ENCODE results near the gene PLTP. TPM values are rescaled to one million over a fixed set of nuclear protein-coding genes. Genes with fewer than 3 reads are reported as not detected.
A peak's percentile ranks its signal among the peaks of the same experiment; 100 is the strongest.

The PLTP gene
- total and polyA plus RNA-seq, 2 of the 13 experiments (the other 11 are each of a cell fraction or from before 2014, with no cell fraction given) = 16.9 to 28.6 TPM

DNA sequence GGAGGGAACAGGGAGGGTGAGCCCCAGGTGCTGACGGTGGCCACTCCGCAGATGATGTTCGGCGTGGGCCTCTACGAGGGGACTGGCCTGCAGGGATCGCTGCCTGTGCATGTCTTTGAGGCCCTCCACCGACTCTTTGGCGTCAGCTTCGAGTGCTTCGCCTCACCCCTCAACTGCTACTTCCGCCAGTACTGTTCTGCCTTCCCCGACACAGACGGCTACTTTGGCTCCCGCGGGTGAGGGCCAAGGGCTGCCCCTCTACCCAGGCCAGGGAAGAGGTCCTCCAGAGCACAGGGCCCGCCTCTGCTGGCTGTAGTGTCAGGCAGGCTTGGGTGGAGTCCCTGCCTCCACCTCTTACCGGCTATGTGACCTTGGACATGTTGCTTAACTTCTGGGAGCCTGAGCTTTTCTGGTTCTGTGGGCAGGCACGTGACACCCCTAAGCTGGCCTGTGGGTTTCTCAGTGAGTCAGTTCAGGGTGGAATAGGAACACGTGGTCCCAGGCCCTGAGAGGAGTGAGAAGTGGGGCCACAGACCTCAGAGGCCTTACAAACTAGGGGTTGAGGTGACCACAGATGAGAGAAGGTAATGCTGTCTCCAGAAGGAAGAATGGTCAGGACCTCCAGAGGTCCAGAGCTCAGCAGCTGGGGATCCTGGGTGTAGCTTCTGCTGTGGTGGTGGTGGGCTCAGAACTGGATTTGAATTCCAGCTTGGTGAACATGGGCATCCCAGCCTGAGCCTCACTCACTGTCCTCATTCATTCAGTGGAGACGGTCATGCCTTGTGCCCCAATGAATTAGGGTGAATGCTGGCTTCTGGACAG, 34.4 kb upstream of the PLTP start (continued):
- TF ChIP-seq, protein P1, sequence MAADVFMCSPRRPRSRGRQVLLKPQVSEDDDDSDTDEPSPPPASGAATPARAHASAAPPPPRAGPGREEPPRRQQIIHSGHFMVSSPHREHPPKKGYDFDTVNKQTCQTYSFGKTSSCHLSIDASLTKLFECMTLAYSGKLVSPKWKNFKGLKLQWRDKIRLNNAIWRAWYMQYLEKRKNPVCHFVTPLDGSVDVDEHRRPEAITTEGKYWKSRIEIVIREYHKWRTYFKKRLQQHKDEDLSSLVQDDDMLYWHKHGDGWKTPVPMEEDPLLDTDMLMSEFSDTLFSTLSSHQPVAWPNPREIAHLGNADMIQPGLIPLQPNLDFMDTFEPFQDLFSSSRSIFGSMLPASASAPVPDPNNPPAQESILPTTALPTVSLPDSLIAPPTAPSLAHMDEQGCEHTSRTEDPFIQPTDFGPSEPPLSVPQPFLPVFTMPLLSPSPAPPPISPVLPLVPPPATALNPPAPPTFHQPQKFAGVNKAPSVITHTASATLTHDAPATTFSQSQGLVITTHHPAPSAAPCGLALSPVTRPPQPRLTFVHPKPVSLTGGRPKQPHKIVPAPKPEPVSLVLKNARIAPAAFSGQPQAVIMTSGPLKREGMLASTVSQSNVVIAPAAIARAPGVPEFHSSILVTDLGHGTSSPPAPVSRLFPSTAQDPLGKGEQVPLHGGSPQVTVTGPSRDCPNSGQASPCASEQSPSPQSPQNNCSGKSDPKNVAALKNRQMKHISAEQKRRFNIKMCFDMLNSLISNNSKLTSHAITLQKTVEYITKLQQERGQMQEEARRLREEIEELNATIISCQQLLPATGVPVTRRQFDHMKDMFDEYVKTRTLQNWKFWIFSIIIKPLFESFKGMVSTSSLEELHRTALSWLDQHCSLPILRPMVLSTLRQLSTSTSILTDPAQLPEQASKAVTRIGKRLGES (CRISPR knock-in tag; IDR thresholded peaks at IDR 0.05; ENCODE audit: borderline replicate concordance) = peak; percentile 97
- TF ChIP-seq SAP130 (CRISPR knock-in tag; IDR thresholded peaks at IDR 0.05; ENCODE audit: low read depth) (peak; percentile 99), ZNF329 (CRISPR knock-in tag; IDR thresholded peaks at IDR 0.05; ENCODE audit: low read depth) (peak; percentile 52; the same call in 1 of the 2 replicates), ZNF570 (CRISPR knock-in tag; IDR thresholded peaks at IDR 0.05; ENCODE audit: borderline replicate concordance) (0 out of 2 replicates have a peak, but pooled peaks have one; percentile 50), ZNF747 (CRISPR knock-in tag; IDR thresholded peaks at IDR 0.05; ENCODE audit: borderline replicate concordance) (no peak; the same call in 1 of the 2 replicates), TCF12 (IDR thresholded peaks at IDR 0.05) (no peak), TCF12 (CRISPR knock-in tag; IDR thresholded peaks at IDR 0.05) (peak; percentile 67; the same call in 1 of the 2 replicates), SMC3 (IDR thresholded peaks at IDR 0.05; ENCODE audit: low read length) (peak; percentile 39; the same call in 1 of the 2 replicates)
- TF ChIP-seq, protein P2, sequence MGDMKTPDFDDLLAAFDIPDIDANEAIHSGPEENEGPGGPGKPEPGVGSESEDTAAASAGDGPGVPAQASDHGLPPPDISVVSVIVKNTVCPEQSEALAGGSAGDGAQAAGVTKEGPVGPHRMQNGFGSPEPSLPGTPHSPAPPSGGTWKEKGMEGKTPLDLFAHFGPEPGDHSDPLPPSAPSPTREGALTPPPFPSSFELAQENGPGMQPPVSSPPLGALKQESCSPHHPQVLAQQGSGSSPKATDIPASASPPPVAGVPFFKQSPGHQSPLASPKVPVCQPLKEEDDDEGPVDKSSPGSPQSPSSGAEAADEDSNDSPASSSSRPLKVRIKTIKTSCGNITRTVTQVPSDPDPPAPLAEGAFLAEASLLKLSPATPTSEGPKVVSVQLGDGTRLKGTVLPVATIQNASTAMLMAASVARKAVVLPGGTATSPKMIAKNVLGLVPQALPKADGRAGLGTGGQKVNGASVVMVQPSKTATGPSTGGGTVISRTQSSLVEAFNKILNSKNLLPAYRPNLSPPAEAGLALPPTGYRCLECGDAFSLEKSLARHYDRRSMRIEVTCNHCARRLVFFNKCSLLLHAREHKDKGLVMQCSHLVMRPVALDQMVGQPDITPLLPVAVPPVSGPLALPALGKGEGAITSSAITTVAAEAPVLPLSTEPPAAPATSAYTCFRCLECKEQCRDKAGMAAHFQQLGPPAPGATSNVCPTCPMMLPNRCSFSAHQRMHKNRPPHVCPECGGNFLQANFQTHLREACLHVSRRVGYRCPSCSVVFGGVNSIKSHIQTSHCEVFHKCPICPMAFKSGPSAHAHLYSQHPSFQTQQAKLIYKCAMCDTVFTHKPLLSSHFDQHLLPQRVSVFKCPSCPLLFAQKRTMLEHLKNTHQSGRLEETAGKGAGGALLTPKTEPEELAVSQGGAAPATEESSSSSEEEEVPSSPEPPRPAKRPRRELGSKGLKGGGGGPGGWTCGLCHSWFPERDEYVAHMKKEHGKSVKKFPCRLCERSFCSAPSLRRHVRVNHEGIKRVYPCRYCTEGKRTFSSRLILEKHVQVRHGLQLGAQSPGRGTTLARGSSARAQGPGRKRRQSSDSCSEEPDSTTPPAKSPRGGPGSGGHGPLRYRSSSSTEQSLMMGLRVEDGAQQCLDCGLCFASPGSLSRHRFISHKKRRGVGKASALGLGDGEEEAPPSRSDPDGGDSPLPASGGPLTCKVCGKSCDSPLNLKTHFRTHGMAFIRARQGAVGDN (CRISPR knock-in tag; IDR thresholded peaks at IDR 0.05) = peak; percentile 99
- TF ChIP-seq, protein P3, sequence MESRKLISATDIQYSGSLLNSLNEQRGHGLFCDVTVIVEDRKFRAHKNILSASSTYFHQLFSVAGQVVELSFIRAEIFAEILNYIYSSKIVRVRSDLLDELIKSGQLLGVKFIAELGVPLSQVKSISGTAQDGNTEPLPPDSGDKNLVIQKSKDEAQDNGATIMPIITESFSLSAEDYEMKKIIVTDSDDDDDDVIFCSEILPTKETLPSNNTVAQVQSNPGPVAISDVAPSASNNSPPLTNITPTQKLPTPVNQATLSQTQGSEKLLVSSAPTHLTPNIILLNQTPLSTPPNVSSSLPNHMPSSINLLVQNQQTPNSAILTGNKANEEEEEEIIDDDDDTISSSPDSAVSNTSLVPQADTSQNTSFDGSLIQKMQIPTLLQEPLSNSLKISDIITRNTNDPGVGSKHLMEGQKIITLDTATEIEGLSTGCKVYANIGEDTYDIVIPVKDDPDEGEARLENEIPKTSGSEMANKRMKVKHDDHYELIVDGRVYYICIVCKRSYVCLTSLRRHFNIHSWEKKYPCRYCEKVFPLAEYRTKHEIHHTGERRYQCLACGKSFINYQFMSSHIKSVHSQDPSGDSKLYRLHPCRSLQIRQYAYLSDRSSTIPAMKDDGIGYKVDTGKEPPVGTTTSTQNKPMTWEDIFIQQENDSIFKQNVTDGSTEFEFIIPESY (CRISPR knock-in tag; IDR thresholded peaks at IDR 0.05) = peak; percentile 75; the same call in 1 of the 2 replicates
- TF ChIP-seq, protein P4, sequence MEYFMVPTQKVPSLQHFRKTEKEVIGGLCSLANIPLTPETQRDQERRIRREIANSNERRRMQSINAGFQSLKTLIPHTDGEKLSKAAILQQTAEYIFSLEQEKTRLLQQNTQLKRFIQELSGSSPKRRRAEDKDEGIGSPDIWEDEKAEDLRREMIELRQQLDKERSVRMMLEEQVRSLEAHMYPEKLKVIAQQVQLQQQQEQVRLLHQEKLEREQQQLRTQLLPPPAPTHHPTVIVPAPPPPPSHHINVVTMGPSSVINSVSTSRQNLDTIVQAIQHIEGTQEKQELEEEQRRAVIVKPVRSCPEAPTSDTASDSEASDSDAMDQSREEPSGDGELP (IDR thresholded peaks at IDR 0.05; ENCODE audit: borderline replicate concordance, low read depth) = peak; percentile 62; the same call in 1 of the 2 replicates
- TF ChIP-seq, protein P5, sequence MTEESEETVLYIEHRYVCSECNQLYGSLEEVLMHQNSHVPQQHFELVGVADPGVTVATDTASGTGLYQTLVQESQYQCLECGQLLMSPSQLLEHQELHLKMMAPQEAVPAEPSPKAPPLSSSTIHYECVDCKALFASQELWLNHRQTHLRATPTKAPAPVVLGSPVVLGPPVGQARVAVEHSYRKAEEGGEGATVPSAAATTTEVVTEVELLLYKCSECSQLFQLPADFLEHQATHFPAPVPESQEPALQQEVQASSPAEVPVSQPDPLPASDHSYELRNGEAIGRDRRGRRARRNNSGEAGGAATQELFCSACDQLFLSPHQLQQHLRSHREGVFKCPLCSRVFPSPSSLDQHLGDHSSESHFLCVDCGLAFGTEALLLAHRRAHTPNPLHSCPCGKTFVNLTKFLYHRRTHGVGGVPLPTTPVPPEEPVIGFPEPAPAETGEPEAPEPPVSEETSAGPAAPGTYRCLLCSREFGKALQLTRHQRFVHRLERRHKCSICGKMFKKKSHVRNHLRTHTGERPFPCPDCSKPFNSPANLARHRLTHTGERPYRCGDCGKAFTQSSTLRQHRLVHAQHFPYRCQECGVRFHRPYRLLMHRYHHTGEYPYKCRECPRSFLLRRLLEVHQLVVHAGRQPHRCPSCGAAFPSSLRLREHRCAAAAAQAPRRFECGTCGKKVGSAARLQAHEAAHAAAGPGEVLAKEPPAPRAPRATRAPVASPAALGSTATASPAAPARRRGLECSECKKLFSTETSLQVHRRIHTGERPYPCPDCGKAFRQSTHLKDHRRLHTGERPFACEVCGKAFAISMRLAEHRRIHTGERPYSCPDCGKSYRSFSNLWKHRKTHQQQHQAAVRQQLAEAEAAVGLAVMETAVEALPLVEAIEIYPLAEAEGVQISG (CRISPR knock-in tag; IDR thresholded peaks at IDR 0.05) = peak; percentile 93

All from HepG2 (cell line).